ENCODE results near the gene NDUFS3.

- TF ChIP-seq GATA3 (IDR thresholded peaks at IDR 0.05; ENCODE audit: low read depth, low read length) (no peak), GATA2 (IDR thresholded peaks at IDR 0.05; ENCODE audit: low read depth, low read length) (no peak)
These were observed 52.6 kb downstream of the NDUFS3 start for GRCh38 chr11:47631473-47631872.

Data from SH-SY5Y (cell line).